Activated gamma-delta T cell treated with anti-CD3 and anti-CD28 coated beads, Interleukin-2, amount 50 U/mL, for 16 hours (primary cell): Measurements from ENCODE around the gene FOXK2.
"Not testable (repeated sequence)": the region's sequence is repeated elsewhere in the genome, so short reads cannot be mapped to it uniquely, and the experiment has no call there.

Experiments
- DNase-seq: peaks from one replicate; pipeline ENCODE4 v3.0.0-alpha.2; 2020; ENCODE audit warnings: low read depth

FOXK2 gene

GRCh38 chr17:82534401-82534812 lies 14.9 kb downstream of the FOXK2 start:
- DNase-seq, result no peak

DNA sequence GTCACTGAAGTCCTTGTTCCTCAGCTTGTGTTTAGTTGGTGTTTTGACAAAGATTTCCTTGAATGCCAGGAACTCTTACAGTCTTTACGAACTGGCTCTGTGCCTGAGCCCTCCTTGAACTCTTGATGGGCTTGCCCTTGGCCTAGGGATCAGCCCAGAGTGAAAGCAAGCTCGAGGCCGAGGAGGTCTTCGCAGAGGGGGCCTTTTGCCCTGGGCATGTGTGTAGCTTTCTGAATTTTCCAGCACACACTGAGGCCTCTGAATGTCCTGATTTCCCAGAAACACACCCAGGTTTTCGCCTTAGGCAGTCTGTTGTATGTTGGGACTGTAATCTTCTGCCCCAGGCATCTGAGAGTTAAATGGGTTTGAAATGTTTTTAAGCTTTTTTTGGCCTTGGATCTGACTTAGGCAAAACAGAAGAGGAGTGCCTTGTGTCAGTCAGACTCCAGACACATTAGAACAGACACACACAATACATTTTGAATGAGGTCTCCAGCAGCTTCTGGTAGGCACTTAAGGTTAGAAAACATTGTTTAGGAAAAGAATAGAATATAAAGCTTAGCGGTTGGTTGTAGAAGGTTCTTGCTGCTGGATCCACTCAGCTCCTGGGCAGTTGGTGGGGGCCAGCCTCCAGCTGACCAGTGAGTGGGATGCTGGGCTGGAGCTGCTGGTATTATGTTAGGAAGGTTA lies 17.1 kb downstream of the FOXK2 start:
- DNase-seq, result no peak

DNA sequence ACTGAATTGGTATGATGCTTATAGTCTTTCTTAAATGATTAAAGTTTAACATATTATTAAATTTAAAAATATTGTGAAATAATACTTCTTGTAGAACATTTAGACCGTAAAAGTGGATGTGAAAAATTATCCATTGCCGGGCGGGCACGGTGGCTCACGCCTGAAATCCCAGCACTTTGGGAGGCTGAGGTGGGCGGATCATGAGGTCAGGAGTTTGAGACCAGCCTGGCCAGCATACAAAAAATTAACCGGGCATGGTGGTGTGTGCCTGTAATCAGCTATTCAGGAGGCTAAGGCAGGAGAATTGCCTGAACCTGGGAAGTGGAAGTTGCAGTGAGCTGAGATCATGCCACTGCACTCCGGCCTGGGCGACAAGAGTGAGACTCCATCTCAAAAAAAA lies 17.7 kb downstream of the FOXK2 start:
- DNase-seq, result not testable (repeated sequence)

DNA sequence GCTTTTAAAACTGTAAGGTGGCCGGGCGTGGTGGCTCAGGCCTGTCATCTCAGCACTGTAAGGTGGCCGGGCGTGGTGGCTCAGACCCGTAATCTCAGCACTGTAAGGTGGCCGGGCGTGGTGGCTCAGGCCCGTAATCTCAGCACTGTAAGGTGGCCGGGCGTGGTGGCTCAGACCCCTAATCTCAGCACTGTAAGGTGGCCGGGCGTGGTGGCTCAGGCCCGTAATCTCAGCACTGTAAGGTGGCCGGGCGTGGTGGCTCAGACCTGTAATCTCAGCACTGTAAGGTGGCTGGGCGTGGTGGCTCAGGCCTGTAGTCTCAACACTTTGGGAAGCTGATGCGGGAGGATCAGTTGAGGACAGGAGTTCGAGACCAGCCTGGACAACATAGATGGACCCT lies 19.5 kb downstream of the FOXK2 start:
- not testable (repeated sequence) for DNase-seq

- no peak for DNase-seq
Measured at GRCh38 chr17:82542439-82542838, 22.9 kb downstream of the FOXK2 start.

GRCh38 chr17:82544431-82545070 lies 25.0 kb downstream of the FOXK2 start:
- DNase-seq, result no peak

- no peak for DNase-seq
Measured at GRCh38 chr17:82545071-82545462, 25.5 kb downstream of the FOXK2 start.

DNA sequence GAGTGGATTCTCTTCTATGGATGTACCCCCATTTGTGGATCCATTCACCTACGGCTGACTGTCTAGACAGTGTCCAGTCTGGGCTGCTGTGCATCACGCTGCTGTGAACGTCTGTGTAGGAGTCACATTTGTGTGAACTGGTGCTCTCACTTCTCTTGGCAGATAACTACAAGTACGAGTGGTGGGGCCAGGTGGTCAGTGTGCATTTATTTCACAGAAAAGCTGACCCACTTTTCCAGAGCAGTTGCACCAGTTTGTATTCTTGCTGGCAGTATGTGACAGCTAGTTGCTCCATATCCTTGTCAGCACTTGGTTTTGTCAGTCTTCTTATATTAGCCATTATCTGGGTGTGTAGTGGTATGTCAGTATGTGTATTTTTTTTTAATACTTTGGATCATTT lies 28.4 kb downstream of the FOXK2 start:
- no peak for DNase-seq

GRCh38 chr17:82548681-82549303 lies 29.3 kb downstream of the FOXK2 start:
- no peak for DNase-seq

GRCh38 chr17:82551779-82552457 lies 32.4 kb downstream of the FOXK2 start:
- DNase-seq, result peak; percentile 62

- no peak for DNase-seq
Measured at GRCh38 chr17:82552580-82552979, 33.0 kb downstream of the FOXK2 start.

GRCh38 chr17:82553210-82553930 lies 33.8 kb downstream of the FOXK2 start:
- no peak for DNase-seq

GRCh38 chr17:82557510-82557909 lies 38.0 kb downstream of the FOXK2 start:
- not testable (repeated sequence) for DNase-seq

- no peak for DNase-seq
Measured at GRCh38 chr17:82559566-82560251, 40.2 kb downstream of the FOXK2 start.

DNA sequence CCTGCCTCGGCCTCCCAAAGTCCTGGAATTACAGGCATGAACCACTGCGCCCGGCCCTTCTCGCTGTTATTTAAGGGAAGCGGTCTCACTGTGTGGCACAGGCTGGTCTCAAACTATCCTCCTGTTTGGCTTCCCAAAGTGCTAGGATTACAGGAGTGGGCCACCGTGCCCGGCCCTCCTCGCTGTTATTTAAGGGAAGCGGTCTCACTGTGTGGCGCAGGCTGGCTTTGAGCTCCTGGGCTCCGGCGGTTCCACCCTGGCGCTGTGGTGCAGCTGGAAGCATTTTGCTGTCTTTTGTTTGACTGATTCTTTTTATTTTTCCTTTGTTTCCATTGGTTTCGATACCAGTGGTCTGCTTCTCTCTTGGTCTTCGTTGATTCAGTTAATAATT lies 40.7 kb downstream of the FOXK2 start:
- no peak for DNase-seq

DNA sequence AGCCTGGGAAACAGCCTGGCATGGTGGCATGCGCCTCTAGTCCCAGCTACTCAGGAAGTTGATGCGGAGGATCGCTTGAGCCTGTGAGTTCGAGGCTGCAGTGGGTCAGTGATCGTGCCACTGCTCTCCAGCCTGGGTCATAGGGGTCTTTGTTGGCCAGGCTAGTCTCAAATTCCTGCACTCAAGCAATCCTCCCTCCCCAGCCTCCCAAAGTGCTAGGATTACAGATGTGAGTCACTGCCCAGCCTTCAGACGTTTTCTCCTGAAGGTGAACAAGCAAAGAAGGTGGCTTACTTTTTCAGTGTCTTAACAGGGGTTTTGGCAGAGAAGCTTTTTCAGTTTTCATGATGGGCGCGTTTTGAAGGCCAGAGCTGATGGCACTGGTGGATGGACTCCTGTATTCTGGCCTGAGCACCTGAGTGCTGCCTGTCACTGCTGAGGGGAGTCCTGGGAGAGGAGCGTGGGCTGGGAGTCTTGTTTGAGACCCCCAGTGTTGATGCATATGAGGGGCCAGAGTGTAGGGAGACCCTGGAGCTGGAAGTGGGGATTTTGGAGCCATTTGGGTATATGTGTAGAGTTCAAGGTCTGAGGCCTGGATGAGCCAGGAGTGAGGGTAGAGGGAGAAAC lies 41.4 kb downstream of the FOXK2 start:
- DNase-seq, result no peak

DNA sequence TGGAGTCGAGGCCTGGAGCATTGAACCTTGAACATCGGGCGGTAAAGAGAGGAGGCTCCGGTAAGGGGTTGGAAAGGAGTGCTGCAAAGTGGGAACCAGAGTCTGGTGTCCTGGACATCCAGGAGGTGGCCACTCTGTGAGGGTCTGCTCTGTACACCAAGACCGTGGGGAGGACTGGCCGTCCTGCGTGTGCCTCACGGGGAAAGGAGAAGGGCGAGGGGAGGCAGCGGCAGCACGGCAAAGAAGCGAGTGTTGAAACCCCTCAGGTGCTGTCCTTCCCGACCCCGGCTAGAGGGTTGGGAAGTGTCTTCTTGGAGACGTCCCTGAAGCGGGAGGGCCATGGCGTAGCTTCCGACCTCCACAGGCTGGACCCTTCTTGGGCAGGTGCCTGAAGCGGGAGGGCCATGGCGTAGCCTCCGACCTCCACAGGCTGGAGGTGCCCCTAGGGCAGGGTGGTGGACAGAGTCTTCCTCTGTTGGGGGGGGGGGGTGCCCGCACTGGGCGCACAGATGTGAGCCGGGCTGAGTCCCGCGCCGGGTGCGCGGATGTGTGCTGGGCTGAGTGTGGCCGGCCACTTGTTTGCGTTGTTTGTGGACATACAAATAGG lies 42.0 kb downstream of the FOXK2 start:
- no peak for DNase-seq

GRCh38 chr17:82562718-82563220 lies 43.2 kb downstream of the FOXK2 start:
- not testable (repeated sequence) for DNase-seq

DNA sequence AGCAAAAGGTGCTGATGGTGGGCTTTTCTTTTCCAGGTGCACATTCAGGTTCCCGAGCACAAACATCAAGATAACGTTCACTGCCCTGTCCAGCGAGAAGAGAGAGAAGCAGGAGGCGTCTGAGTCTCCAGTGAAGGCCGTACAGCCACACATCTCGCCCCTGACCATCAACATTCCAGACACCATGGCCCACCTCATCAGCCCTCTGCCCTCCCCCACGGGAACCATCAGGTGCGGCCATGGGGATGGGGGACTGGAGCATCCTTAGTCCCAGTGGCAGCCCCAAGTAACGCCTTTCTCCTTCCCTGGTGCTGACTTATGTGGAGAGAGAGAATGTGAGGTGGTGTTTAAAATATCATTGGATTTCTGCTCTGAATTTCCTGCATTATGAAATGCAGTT lies 43.8 kb downstream of the FOXK2 start:
- DNase-seq, result no peak

DNA sequence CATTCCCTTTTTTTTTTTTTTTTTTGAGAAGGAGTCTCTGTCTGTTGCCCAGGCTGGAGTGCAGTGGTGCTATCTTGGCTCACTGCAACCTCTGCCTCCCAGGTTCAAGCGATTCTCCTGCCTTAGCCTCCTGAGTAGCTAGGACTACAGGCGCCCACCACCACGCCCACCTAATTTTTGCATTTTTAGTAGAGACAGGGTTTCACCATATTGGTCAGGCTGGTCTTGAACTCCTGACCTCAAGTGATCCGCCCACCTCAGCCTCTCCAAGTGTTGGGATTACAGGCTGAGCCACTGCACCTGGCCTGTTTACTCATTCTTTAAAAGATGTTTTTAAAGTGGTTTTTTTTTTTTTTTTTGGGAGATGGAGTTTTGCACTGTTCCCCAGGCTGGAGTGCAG lies 44.2 kb downstream of the FOXK2 start:
- DNase-seq, result not testable (repeated sequence)
